Stimulated activated CD8-positive, alpha-beta memory T cell treated with anti-CD3 and anti-CD28 coated beads, Interleukin-4, amount 100 ng/mL, for 48 hours (primary cell): Measurements from ENCODE around the gene DMAC2.
"Not testable (repeated sequence)": the region's sequence is repeated elsewhere in the genome, so short reads cannot be mapped to it uniquely, and the experiment has no call there.

Source experiments
- DNase-seq: peaks from one replicate; pipeline ENCODE4 v3.0.0-alpha.2; 2020

DMAC2 gene

GRCh38 chr19:41439441-41440222, at the start of gene DMAC2:
TSS of gene DMAC2 (minus strand) at chr19:41439912. CDS start at chr19:41439899, 13 bp downstream.
- DNase-seq: peak; percentile 97

GRCh38 chr19:41486953-41487352, 47.2 kb upstream of the DMAC2 start:
- DNase-seq: not testable (repeated sequence)

- no peak for DNase-seq
These were observed 45.1 kb upstream of the DMAC2 start for GRCh38 chr19:41484822-41485221.

GRCh38 chr19:41480336-41480735, 40.6 kb upstream of the DMAC2 start:
- no peak for DNase-seq

GRCh38 chr19:41479757-41480191, 40.1 kb upstream of the DMAC2 start:
- DNase-seq: no peak

GRCh38 chr19:41478875-41479756, 39.4 kb upstream of the DMAC2 start:
- no peak for DNase-seq

GRCh38 chr19:41478171-41478570, 38.5 kb upstream of the DMAC2 start:
- no peak for DNase-seq

- DNase-seq: no peak
These were observed 36.9 kb upstream of the DMAC2 start for GRCh38 chr19:41476583-41476982.

- DNase-seq: not testable (repeated sequence)
These were observed 23.8 kb upstream of the DMAC2 start for GRCh38 chr19:41463257-41464256.

GRCh38 chr19:41462497-41462896, 22.8 kb upstream of the DMAC2 start:
- no peak for DNase-seq

- DNase-seq: no peak
These were observed 17.5 kb upstream of the DMAC2 start for GRCh38 chr19:41457241-41457640.

GRCh38 chr19:41456342-41456918, 16.7 kb upstream of the DMAC2 start:
- DNase-seq: no peak

GRCh38 chr19:41455936-41456335, 16.2 kb upstream of the DMAC2 start:
- no peak for DNase-seq

- DNase-seq: no peak
These were observed 13.0 kb upstream of the DMAC2 start for GRCh38 chr19:41452584-41453275.

GRCh38 chr19:41449865-41450178, 10.1 kb upstream of the DMAC2 start:
- DNase-seq: no peak

- peak; percentile 86 for DNase-seq
These were observed 9.6 kb upstream of the DMAC2 start for GRCh38 chr19:41449079-41449864.

GRCh38 chr19:41447732-41448332, 8.1 kb upstream of the DMAC2 start:
- DNase-seq: no peak

GRCh38 chr19:41445575-41445974, 5.9 kb upstream of the DMAC2 start:
- DNase-seq: no peak

- DNase-seq: peak; percentile 17
These were observed 4.2 kb upstream of the DMAC2 start for GRCh38 chr19:41443813-41444455.
